Neural cell (in vitro differentiated cells): Measurements from ENCODE around the gene GNG12. TPM values are rescaled to one million over a fixed set of nuclear protein-coding genes. Genes with fewer than 3 reads are reported as not detected.

ENCODE experiments used
- H2AFZ ChIP-seq: fragments of 200-600, 300-800 bp; sonication (generic), shearing (Covaris generic); 2 replicates; pipeline ENCODE4 v1.6.0; 2014; ENCODE audit warnings: low read depth, mild to moderate bottlenecking, antibody characterized with exemption, low read length, moderate library complexity
- H3F3A ChIP-seq: fragments of 200-600 bp; shearing (Covaris generic); 2 replicates; pipeline ENCODE4 v1.6.1; 2016; ENCODE audit warnings: mild to moderate bottlenecking, moderate library complexity, mixed read lengths, antibody characterized with exemption, low read length; ENCODE audit not compliant: insufficient read depth, poor library complexity, severe bottlenecking
- H3K27ac ChIP-seq: fragments of 200-600, 300-800 bp; sonication (generic), shearing (Covaris generic); 2 replicates; pipeline ENCODE4 v1.5.1; 2014; ENCODE audit warnings: mild to moderate bottlenecking, low read length, moderate library complexity
- H3K27me3 ChIP-seq: fragments of 300-800, 200-600 bp; sonication (generic), shearing (Covaris generic); 2 replicates; pipeline ENCODE4 v1.6.0; 2014; ENCODE audit warnings: mild to moderate bottlenecking, low read depth, low read length, moderate library complexity; ENCODE audit not compliant: insufficient read depth
- H3K36me3 ChIP-seq: fragments of 300-800, 200-600 bp; sonication (generic), shearing (Covaris generic); 2 replicates; pipeline ENCODE4 v1.5.1; 2014; ENCODE audit warnings: mild to moderate bottlenecking, antibody characterized with exemption, low read length, moderate library complexity; ENCODE audit not compliant: insufficient read depth
- H3K4me2 ChIP-seq: fragments of 300-800, 200-600 bp; sonication (generic), shearing (Covaris generic); 2 replicates; pipeline ENCODE4 v1.6.0; 2014; ENCODE audit warnings: mild to moderate bottlenecking, low read length
- H3K4me3 ChIP-seq: fragments of 300-800, 200-600 bp; sonication (generic), shearing (Covaris generic); 2 replicates; pipeline ENCODE4 v1.5.1; 2014; ENCODE audit warnings: mild to moderate bottlenecking, low read length, moderate library complexity
- H3K79me2 ChIP-seq: fragments of 200-600 bp; shearing (Covaris generic); replicated peaks from 2 replicates; pipeline ENCODE4 v1.6.0; 2014; ENCODE audit warnings: mild to moderate bottlenecking, low read length, moderate library complexity; ENCODE audit not compliant: insufficient read depth
- H3K9ac ChIP-seq: fragments of 300-800, 200-600 bp; sonication (generic), shearing (Covaris generic); 2 replicates; pipeline ENCODE4 v1.6.1; 2016; ENCODE audit warnings: mild to moderate bottlenecking, low read length, mixed read lengths
- H3K9me2 ChIP-seq: fragments of 200-600 bp; shearing (Covaris generic); 2 replicates; pipeline ENCODE4 v1.6.1; 2016; ENCODE audit warnings: mild to moderate bottlenecking, low read length, mixed read lengths; ENCODE audit not compliant: insufficient read depth
- H3K9me3 ChIP-seq: fragments of 200-600, 300-800 bp; sonication (generic), shearing (Covaris generic); 2 replicates; pipeline ENCODE4 v1.6.1; 2016; ENCODE audit warnings: mild to moderate bottlenecking, mixed run types, low read length, moderate library complexity, mixed read lengths
- H4K20me1 ChIP-seq: fragments of 200-600 bp; shearing (Covaris generic); 2 replicates; pipeline ENCODE4 v1.6.1; 2016; ENCODE audit warnings: mild to moderate bottlenecking, mixed run types; ENCODE audit not compliant: insufficient read depth
- EP300 ChIP-seq: fragments of 450-650 bp; conservative IDR thresholded peaks from 2 replicates; pipeline ENCODE4 v1.6.1; 2014; ENCODE audit warnings: antibody characterized with exemption, mild to moderate bottlenecking, moderate library complexity; ENCODE audit not compliant: poor library complexity, severe bottlenecking
- EZH2 ChIP-seq: fragments of 200-600, 300-800 bp; shearing (Covaris generic), sonication (generic); IDR thresholded peaks from 2 replicates; pipeline ENCODE4 v1.6.1; 2014; ENCODE audit warnings: antibody characterized with exemption, low read length, borderline replicate concordance, mild to moderate bottlenecking; ENCODE audit not compliant: insufficient read depth, poor library complexity, severe bottlenecking
- MXI1 ChIP-seq: fragments of 450-650 bp; conservative IDR thresholded peaks from 2 replicates; pipeline ENCODE4 v1.6.1; 2014; ENCODE audit warnings: antibody characterized with exemption, mild to moderate bottlenecking; ENCODE audit not compliant: poor library complexity, severe bottlenecking
- POLR2AphosphoS5 ChIP-seq: IDR thresholded peaks from 2 replicates; pipeline ENCODE4 v1.6.1; 2012
- RAD21 ChIP-seq: fragments of 450-650 bp; conservative IDR thresholded peaks from 2 replicates; pipeline ENCODE4 v1.6.1; 2014; ENCODE audit warnings: antibody characterized with exemption, mild to moderate bottlenecking, moderate library complexity
- SMC3 ChIP-seq: fragments of 450-650 bp; conservative IDR thresholded peaks from 2 replicates; pipeline ENCODE4 v1.6.1; 2014; ENCODE audit warnings: antibody characterized with exemption, mild to moderate bottlenecking, moderate library complexity; ENCODE audit not compliant: poor library complexity
- TAF1 ChIP-seq: IDR thresholded peaks from 2 replicates; pipeline ENCODE4 v1.6.1; 2012; ENCODE audit warnings: low read depth
- polyA plus RNA-seq: library from polyadenylated mRNA; depleted of rRNA; stranded (reverse); fragments of >200 nt; gene quantifications from 2 replicates; pipeline ENCODE4 v1.2.3, GENCODE V29; 2014
- TF ChIP-seq, protein P1 (sequence below): fragments of 450-650 bp; IDR thresholded peaks from 2 replicates; pipeline ENCODE4 v1.5.1; 2014; ENCODE audit warnings: antibody characterized with exemption, mild to moderate bottlenecking, moderate library complexity; ENCODE audit not compliant: poor library complexity, severe bottlenecking
- TF ChIP-seq, protein P2 (sequence below): IDR thresholded peaks from 2 replicates; pipeline ENCODE4 v1.6.1; 2012; ENCODE audit warnings: borderline replicate concordance

Gene GNG12
- polyA plus RNA-seq, 1 donor from 2014 or later = 0.35 TPM

- no peaks in the 10 kb centered on the region for H3K79me2 ChIP-seq
- TF ChIP-seq RAD21 (no peak), EZH2 (no peak), POLR2AphosphoS5 (no peak), SMC3 (no peak), TAF1 (no peak), EP300 (no peak), MXI1 (no peak)
- TF ChIP-seq, protein P1, sequence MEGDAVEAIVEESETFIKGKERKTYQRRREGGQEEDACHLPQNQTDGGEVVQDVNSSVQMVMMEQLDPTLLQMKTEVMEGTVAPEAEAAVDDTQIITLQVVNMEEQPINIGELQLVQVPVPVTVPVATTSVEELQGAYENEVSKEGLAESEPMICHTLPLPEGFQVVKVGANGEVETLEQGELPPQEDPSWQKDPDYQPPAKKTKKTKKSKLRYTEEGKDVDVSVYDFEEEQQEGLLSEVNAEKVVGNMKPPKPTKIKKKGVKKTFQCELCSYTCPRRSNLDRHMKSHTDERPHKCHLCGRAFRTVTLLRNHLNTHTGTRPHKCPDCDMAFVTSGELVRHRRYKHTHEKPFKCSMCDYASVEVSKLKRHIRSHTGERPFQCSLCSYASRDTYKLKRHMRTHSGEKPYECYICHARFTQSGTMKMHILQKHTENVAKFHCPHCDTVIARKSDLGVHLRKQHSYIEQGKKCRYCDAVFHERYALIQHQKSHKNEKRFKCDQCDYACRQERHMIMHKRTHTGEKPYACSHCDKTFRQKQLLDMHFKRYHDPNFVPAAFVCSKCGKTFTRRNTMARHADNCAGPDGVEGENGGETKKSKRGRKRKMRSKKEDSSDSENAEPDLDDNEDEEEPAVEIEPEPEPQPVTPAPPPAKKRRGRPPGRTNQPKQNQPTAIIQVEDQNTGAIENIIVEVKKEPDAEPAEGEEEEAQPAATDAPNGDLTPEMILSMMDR = no peak
- TF ChIP-seq, protein P2, sequence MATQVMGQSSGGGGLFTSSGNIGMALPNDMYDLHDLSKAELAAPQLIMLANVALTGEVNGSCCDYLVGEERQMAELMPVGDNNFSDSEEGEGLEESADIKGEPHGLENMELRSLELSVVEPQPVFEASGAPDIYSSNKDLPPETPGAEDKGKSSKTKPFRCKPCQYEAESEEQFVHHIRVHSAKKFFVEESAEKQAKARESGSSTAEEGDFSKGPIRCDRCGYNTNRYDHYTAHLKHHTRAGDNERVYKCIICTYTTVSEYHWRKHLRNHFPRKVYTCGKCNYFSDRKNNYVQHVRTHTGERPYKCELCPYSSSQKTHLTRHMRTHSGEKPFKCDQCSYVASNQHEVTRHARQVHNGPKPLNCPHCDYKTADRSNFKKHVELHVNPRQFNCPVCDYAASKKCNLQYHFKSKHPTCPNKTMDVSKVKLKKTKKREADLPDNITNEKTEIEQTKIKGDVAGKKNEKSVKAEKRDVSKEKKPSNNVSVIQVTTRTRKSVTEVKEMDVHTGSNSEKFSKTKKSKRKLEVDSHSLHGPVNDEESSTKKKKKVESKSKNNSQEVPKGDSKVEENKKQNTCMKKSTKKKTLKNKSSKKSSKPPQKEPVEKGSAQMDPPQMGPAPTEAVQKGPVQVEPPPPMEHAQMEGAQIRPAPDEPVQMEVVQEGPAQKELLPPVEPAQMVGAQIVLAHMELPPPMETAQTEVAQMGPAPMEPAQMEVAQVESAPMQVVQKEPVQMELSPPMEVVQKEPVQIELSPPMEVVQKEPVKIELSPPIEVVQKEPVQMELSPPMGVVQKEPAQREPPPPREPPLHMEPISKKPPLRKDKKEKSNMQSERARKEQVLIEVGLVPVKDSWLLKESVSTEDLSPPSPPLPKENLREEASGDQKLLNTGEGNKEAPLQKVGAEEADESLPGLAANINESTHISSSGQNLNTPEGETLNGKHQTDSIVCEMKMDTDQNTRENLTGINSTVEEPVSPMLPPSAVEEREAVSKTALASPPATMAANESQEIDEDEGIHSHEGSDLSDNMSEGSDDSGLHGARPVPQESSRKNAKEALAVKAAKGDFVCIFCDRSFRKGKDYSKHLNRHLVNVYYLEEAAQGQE = no peak
Measured at GRCh38 chr1:67862685-67863084, 29.4 kb upstream of the GNG12 start.

GRCh38 chr1:67861856-67862516 is 28.7 kb upstream of the GNG12 start:
- TF ChIP-seq RAD21 (no peak), MXI1 (no peak), TAF1 (no peak), EP300 (no peak)
- Histone ChIP-seq H3K79me2 (no peaks in the 10 kb centered on the region), H3K9ac (no peak overlapping the region), H3K4me3 (no peak overlapping the region), H3F3A (peaks cover 7% of the 10 kb centered on the region), H3K9me3 (no peaks in the 10 kb centered on the region), H3K27me3 (no peaks in the 10 kb centered on the region), H3K27ac (no peak overlapping the region), H3K4me2 (no peak overlapping the region), H3K36me3 (no peaks in the 10 kb centered on the region), H3K9me2 (no peaks in the 10 kb centered on the region), H4K20me1 (no peaks in the 10 kb centered on the region), H2AFZ (no peak overlapping the region)

More at GRCh38 chr1:67862685-67863084, 29.4 kb upstream of the GNG12 start:
- Histone ChIP-seq H3F3A (peaks cover under 1% of the 10 kb centered on the region), H3K9ac (no peak overlapping the region), H3K27me3 (no peaks in the 10 kb centered on the region), H3K4me3 (no peak overlapping the region), H3K4me2 (no peak overlapping the region), H3K36me3 (no peaks in the 10 kb centered on the region), H3K9me2 (no peaks in the 10 kb centered on the region), H2AFZ (no peak overlapping the region), H4K20me1 (no peaks in the 10 kb centered on the region), H3K9me3 (no peaks in the 10 kb centered on the region), H3K27ac (no peak overlapping the region)
